Keratinocyte (primary cell): Measurements from ENCODE around the gene RANBP2. TPM values are rescaled to one million over a fixed set of nuclear protein-coding genes. Genes with fewer than 3 reads are reported as not detected.

ENCODE experiments used
- DNase-seq: peaks from one replicate; pipeline ENCODE4 v3.0.0-alpha.2; 2011; ENCODE audit warnings: low read depth, missing footprints, low spot score
- FAIRE-seq: peaks from 2 replicates; lab custom pipeline; 2011; peaks lifted over from hg19 to GRCh38; lab: Jason Lieb, UNC
- H2AFZ ChIP-seq: 2 replicates; pipeline ENCODE4 v1.6.0; 2012; ENCODE audit warnings: low read length, control low read depth, inconsistent platforms; ENCODE audit not compliant: control insufficient read depth
- H3K27ac ChIP-seq: 2 replicates; pipeline ENCODE4 v1.5.1; 2011; ENCODE audit warnings: low read length; ENCODE audit not compliant: control insufficient read depth, insufficient read depth
- H3K27me3 ChIP-seq: 3 replicates; pipeline ENCODE4 v1.6.0; 2011; ENCODE audit warnings: low read length; ENCODE audit not compliant: control insufficient read depth, insufficient read depth; ENCODE audit errors: extremely low read depth
- H3K36me3 ChIP-seq, 2 experiments: 2 replicates in 1 of 2; 3 replicates in 1 of 2; pipeline ENCODE4 v1.5.1; 2011; ENCODE audit warnings: low read length in 2 of 2, mild to moderate bottlenecking in 1 of 2; ENCODE audit not compliant: control insufficient read depth in 2 of 2, insufficient read depth in 2 of 2; ENCODE audit errors: extremely low read depth in 1 of 2
- H3K4me1 ChIP-seq: 3 replicates; pipeline ENCODE4 v1.5.1; 2011; ENCODE audit warnings: low read length; ENCODE audit not compliant: control insufficient read depth, insufficient read depth; ENCODE audit errors: extremely low read depth
- H3K4me2 ChIP-seq: 3 replicates; pipeline ENCODE4 v1.6.0; 2011; ENCODE audit warnings: low read depth, low read length; ENCODE audit not compliant: control insufficient read depth, insufficient read depth; ENCODE audit errors: extremely low read depth
- H3K4me3 ChIP-seq, 3 experiments: fragments of 200-600 bp in 1 of 3; sonication (generic) in 1 of 3; 2 replicates in 2 of 3; 3 replicates in 1 of 3; pipeline ENCODE4 v1.5.1; 2011 to 2016; ENCODE audit warnings: low read length in 3 of 3, mild to moderate bottlenecking in 3 of 3, control low read depth in 2 of 3, inconsistent platforms in 1 of 3, low read depth in 1 of 3, mixed read lengths in 1 of 3, mixed run types in 1 of 3, moderate library complexity in 1 of 3; ENCODE audit not compliant: control insufficient read depth in 2 of 3, insufficient read depth in 2 of 3; ENCODE audit errors: extremely low read depth in 1 of 3
- H3K79me2 ChIP-seq: 2 replicates; pipeline ENCODE4 v1.6.0; 2012; ENCODE audit warnings: low read length; ENCODE audit not compliant: control insufficient read depth, insufficient read depth
- H3K9ac ChIP-seq: 3 replicates; pipeline ENCODE4 v1.6.0; 2011; ENCODE audit warnings: low read length; ENCODE audit not compliant: control insufficient read depth, insufficient read depth; ENCODE audit errors: extremely low read depth
- H3K9me1 ChIP-seq: 3 replicates; pipeline ENCODE4 v1.6.0; 2011; ENCODE audit warnings: low read length; ENCODE audit not compliant: control insufficient read depth, insufficient read depth; ENCODE audit errors: extremely low read depth
- H3K9me3 ChIP-seq: 2 replicates; pipeline ENCODE4 v1.5.1; 2012; ENCODE audit warnings: low read depth, low read length; ENCODE audit not compliant: control insufficient read depth
- H4K20me1 ChIP-seq: 3 replicates; pipeline ENCODE4 v1.6.0; 2011; ENCODE audit warnings: low read length; ENCODE audit not compliant: control insufficient read depth, insufficient read depth; ENCODE audit errors: extremely low read depth
- EZH2 ChIP-seq: IDR thresholded peaks from one replicate; pipeline ENCODE4 v1.6.1; 2012; ENCODE audit warnings: inconsistent platforms, mild to moderate bottlenecking, low read length, moderate library complexity
- dilution Hi-C: fragments of 300-500 bp; cut with MboI; formaldehyde crosslinking; loops from one replicate; pipeline ENCODE4 v1.7.0; 2020; ENCODE audit warnings: low sequenced_read_pairs; ENCODE audit not compliant: extremely low pct_ligation_motif_present
- polyA plus RNA-seq, 5 experiments: library from polyadenylated mRNA; depleted of rRNA in 3 of 5; stranded (reverse) in 3 of 5; stranded (forward) in 1 of 5; unstranded in 1 of 5; fragments of >200 nt; gene quantifications; 1 replicate in 1 of 5; 2 replicates in 3 of 5; 3 replicates in 1 of 5; pipeline versions ENCODE4 v1.2.1 to v1.2.3, GENCODE V29; 2011 to 2012; ENCODE audit warnings: missing spikeins in 2 of 5, low read depth in 1 of 5, low replicate concordance in 1 of 5
- TF ChIP-seq, protein P1 (sequence below), 3 experiments: IDR thresholded peaks in 1 of 3; conservative IDR thresholded peaks in 1 of 3; optimal IDR thresholded peaks in 1 of 3; 2 replicates in 2 of 3; 3 replicates in 1 of 3; pipeline versions ENCODE3 to v1.5.1; 2011; ENCODE audit warnings: low read length in 3 of 3, mild to moderate bottlenecking in 3 of 3, moderate library complexity in 2 of 3, control low read depth in 1 of 3, inconsistent platforms in 1 of 3; ENCODE audit not compliant: insufficient read depth in 2 of 3; ENCODE audit errors: extremely low read depth in 1 of 3

RANBP2 gene
- polyA plus RNA-seq, 1 donor (not counting 4 experiments of a cell fraction or from before 2014, with no cell fraction given) = 27.4 TPM

DNA sequence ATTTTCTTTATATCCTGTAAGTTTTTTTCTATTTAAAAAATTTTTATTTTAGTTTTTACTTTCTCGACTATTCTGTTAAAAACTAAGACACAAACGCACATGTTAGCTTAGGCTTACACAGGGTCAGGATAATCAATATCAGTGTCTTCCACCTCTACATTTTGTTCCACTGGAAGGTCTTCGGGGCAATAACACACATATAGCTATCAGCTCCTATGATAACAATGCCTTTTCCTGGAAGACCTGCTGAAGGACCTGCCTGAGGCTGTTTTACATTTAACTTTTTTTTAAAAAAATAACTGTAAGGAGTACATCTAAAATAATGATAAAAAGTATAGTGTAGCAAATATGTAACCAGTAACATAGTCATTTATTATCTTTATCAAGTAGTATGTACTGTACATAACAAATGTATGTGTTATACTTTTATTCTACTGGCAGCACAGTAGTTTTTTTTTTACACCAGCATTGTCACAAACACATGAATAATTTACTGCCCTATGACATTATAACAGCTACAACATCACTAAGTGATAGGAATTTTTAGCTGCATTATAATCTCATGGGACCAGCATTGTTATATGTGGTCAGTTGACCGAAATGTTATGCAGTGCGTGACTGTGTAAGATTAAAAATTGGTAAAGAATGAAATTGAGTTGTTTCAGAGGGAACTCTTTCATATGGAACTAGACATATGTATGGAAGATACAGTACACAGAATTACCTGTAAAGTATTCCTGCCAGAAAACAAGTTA lies 105.2 kb downstream of the RANBP2 start:
- no peak overlapping the region for H3K4me2 ChIP-seq
- H3K79me2 ChIP-seq = no peaks in the 10 kb centered on the region
- no peaks in the 10 kb centered on the region for H4K20me1 ChIP-seq
- no peaks in the 10 kb centered on the region for H3K4me1 ChIP-seq
- H3K27ac ChIP-seq = no peak overlapping the region
- no peak for DNase-seq
- H3K9me1 ChIP-seq = no peaks in the 10 kb centered on the region
- peaks cover 0 to 1% of the 10 kb centered on the region in 2 experiments for H3K36me3 ChIP-seq
- no peak for FAIRE-seq
- dilution Hi-C loops = no loop called here
- H3K4me3 ChIP-seq = no peak overlapping the region
- H3K9ac ChIP-seq = no peak overlapping the region
- H2AFZ ChIP-seq = no peak overlapping the region
- H3K27me3 ChIP-seq = no peaks in the 10 kb centered on the region
- H3K9me3 ChIP-seq = no peaks in the 10 kb centered on the region
- TF ChIP-seq, protein P1, sequence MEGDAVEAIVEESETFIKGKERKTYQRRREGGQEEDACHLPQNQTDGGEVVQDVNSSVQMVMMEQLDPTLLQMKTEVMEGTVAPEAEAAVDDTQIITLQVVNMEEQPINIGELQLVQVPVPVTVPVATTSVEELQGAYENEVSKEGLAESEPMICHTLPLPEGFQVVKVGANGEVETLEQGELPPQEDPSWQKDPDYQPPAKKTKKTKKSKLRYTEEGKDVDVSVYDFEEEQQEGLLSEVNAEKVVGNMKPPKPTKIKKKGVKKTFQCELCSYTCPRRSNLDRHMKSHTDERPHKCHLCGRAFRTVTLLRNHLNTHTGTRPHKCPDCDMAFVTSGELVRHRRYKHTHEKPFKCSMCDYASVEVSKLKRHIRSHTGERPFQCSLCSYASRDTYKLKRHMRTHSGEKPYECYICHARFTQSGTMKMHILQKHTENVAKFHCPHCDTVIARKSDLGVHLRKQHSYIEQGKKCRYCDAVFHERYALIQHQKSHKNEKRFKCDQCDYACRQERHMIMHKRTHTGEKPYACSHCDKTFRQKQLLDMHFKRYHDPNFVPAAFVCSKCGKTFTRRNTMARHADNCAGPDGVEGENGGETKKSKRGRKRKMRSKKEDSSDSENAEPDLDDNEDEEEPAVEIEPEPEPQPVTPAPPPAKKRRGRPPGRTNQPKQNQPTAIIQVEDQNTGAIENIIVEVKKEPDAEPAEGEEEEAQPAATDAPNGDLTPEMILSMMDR (optimal IDR thresholded peaks at IDR 0.05 in 1 of 3, IDR thresholded peaks at IDR 0.05 in 1 of 3, conservative IDR thresholded peaks at IDR 0.05 in 1 of 3; ENCODE audit: extremely low read depth in 1 of 3, insufficient read depth in 2 of 3, low read length in 3 of 3) = no peak
- TF ChIP-seq EZH2 = no peak

DNA sequence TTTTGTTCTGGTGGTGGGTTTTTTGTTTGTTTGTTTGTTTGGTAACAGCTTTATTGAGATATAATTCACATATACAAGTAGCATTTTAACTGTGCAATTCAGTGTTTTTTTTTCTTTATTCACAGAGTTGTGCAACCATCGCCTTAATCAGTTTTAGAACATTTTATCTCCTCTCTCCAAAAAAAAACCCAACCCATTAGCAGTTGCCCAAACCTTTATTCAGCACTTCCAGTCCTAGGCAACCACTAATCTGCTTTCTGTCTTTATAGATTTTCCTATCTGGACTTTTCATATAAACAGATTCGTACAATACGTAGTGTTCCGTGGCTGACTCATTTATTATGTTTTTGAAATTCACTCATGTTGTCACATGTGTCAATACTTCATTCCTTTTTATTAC lies 106.0 kb downstream of the RANBP2 start:
- no peak overlapping the region for H3K4me2 ChIP-seq
- no peaks in the 10 kb centered on the region for H3K9me1 ChIP-seq
- H2AFZ ChIP-seq = no peak overlapping the region
- DNase-seq (no peak), FAIRE-seq (no peak)
- no peak overlapping the region for H3K4me3 ChIP-seq
- no peaks in the 10 kb centered on the region for H3K4me1 ChIP-seq
- TF ChIP-seq EZH2 = no peak
- TF ChIP-seq, protein P1 (optimal IDR thresholded peaks at IDR 0.05 in 1 of 3, IDR thresholded peaks at IDR 0.05 in 1 of 3, conservative IDR thresholded peaks at IDR 0.05 in 1 of 3; ENCODE audit: extremely low read depth in 1 of 3, insufficient read depth in 2 of 3, low read length in 3 of 3) = no peak
- peaks cover 0 to under 1% of the 10 kb centered on the region in 2 experiments for H3K36me3 ChIP-seq
- no peak overlapping the region for H3K27ac ChIP-seq
- dilution Hi-C loops = no loop called here
- H3K9me3 ChIP-seq = no peaks in the 10 kb centered on the region
- H4K20me1 ChIP-seq = no peaks in the 10 kb centered on the region
- H3K9ac ChIP-seq = no peak overlapping the region
- no peaks in the 10 kb centered on the region for H3K79me2 ChIP-seq
- H3K27me3 ChIP-seq = no peaks in the 10 kb centered on the region
